IPS-15b (cell line): ENCODE results near the gene PRSS38.

ENCODE experiments used
- H3K27me3 ChIP-seq: one replicate; pipeline ENCODE4 v1.6.1; 2013; ENCODE audit warnings: low read length; ENCODE audit not compliant: control insufficient read depth, insufficient read depth
- H3K36me3 ChIP-seq: one replicate; pipeline ENCODE4 v1.6.1; 2013; ENCODE audit warnings: low read length; ENCODE audit not compliant: control insufficient read depth, insufficient read depth
- H3K4me1 ChIP-seq: one replicate; pipeline ENCODE4 v1.6.1; 2013; ENCODE audit warnings: mild to moderate bottlenecking, low read length; ENCODE audit not compliant: control insufficient read depth, insufficient read depth
- H3K4me3 ChIP-seq: one replicate; pipeline ENCODE4 v1.5.1; 2013; ENCODE audit warnings: low read depth, low read length
- H3K9ac ChIP-seq: one replicate; pipeline ENCODE4 v1.6.1; 2013; ENCODE audit warnings: low read depth, mild to moderate bottlenecking, low read length
- H3K9me3 ChIP-seq: one replicate; pipeline ENCODE4 v1.6.1; 2013; ENCODE audit warnings: mild to moderate bottlenecking, low read length; ENCODE audit not compliant: control insufficient read depth, insufficient read depth

PRSS38 gene

DNA sequence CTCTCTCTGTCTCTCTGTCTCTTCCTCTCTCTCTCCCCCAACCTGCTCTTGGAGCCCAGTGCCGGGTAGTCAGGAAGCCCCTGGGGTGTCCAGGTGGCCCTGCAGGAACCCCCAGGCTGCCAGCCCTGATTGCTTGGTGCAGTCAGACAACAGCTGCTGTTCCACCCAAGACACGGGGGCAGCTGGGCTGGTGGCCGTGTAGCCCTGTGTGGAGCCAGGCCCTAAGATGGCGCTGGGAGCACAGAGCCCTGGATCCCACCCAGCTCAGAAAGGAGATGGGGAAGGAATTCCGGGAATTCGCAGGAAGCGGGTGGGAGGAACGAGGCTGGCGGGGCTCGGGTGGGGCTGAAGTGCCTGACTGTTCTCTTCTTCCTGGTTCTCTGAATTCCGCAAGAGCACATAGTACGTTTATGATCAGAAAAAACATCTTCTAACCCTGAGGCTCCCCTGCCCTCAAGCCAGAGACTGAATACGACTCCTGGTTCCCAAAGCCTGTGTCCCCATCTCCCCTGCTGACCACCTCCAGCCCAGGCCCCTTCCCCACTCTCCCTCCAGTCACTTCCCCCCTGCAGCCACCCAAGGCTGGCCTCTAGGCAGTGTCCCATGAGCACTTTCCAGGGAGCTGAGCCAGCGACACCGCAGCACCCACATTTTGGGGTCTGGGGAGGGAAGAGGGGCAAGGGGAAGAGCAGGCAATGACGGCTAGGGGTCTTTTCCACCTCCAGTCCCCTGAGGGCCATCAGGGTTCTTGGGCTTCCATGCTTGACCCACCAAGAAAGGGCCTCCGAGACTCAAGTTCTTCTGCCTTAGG is 77.2 kb downstream of the PRSS38 start:
- Histone ChIP-seq H3K4me3 (no peak overlapping the region), H3K9me3 (no peaks in the 10 kb centered on the region), H3K36me3 (no peaks in the 10 kb centered on the region), H3K9ac (no peak overlapping the region), H3K4me1 (no peaks in the 10 kb centered on the region), H3K27me3 (no peaks in the 10 kb centered on the region)

DNA sequence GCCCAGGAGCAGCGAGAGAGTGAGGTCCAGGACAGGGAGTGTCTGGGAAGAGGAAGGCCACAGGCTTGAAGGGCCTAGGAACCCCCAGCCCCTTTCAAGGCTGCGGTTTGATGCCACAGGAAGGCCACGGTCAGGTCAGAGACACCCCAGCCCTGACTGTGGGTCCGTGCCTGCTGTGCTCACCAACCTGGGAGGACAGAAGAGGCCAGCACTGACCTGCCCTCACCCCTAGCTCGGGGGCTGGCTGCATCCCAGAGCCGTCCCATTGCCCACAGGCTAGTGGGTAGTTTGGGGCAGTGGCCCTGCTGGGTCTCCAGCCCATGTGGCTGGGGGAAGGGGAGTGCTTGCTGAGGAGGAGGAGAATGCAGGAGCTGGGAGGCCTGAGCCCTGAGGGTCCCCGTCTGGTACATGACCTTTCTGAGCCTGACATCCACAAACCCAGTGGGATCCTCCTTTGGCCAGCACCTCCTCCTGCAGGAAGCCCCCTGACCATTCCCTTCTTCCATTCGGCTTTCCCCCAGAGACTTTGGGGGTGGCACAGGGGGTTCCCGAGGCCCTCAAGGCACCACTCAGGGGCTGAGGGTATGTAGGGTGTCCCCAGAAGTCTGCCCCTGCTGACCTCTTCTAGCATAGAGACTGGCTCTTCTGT is 77.9 kb downstream of the PRSS38 start:
- no peak overlapping the region for H3K9ac ChIP-seq
- H3K4me1 ChIP-seq: no peaks in the 10 kb centered on the region
- no peak overlapping the region for H3K4me3 ChIP-seq
- H3K9me3 ChIP-seq: no peaks in the 10 kb centered on the region
- H3K36me3 ChIP-seq: no peaks in the 10 kb centered on the region
- H3K27me3 ChIP-seq: no peaks in the 10 kb centered on the region

DNA sequence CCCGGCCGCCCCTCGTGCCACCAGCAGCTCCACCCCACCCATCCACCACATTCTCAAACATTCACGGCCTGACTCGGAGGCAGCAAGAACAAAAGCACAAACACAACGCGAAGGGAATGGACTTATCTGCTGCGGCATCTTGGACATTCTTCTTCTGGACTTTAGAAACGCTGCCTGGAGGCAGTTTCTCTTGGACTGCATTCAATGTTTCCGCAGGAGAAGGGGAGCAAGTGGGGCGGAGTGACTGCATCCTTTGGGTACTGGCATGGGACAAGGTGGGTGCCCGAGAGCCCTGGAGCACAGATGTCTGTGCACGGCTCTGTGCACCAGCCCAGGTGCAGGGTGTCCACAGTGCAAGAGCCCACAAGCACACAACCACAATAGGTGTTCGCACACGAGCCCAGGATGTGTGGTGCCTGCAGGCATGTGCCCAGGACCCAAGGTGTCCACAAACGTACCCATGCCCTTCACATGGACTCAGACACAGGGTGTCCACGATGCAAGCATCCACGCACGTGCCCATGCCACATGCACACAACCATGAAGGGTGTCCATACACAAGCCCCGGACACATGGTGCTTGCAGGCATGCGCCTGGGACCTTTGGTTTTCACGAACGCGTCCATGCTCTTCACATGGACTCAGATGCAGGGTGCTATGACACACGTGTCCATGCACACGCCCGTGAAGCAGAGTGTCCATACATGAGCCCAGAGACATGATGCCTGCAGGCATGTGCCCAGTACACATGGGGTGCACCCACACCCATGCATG is 78.7 kb downstream of the PRSS38 start:
- Histone ChIP-seq H3K4me1 (no peaks in the 10 kb centered on the region), H3K9me3 (no peaks in the 10 kb centered on the region), H3K36me3 (no peaks in the 10 kb centered on the region), H3K4me3 (no peak overlapping the region), H3K27me3 (no peaks in the 10 kb centered on the region), H3K9ac (no peak overlapping the region)

- Histone ChIP-seq H3K27me3 (no peaks in the 10 kb centered on the region), H3K9me3 (no peaks in the 10 kb centered on the region), H3K36me3 (no peaks in the 10 kb centered on the region), H3K4me3 (no peak overlapping the region), H3K9ac (no peak overlapping the region), H3K4me1 (no peaks in the 10 kb centered on the region)
Measured at GRCh38 chr1:227894831-227895451, 79.5 kb downstream of the PRSS38 start.
